ENCODE results near the gene TAC4. TPM values are rescaled to one million over a fixed set of nuclear protein-coding genes. Genes with fewer than 3 reads are reported as not detected.

Gene TAC4
- total and polyA plus RNA-seq, 9 of the 15 experiments (the other 6 are each of a cell fraction or from before 2014, with no cell fraction given), result 0.17 TPM; not detected in 8

DNA sequence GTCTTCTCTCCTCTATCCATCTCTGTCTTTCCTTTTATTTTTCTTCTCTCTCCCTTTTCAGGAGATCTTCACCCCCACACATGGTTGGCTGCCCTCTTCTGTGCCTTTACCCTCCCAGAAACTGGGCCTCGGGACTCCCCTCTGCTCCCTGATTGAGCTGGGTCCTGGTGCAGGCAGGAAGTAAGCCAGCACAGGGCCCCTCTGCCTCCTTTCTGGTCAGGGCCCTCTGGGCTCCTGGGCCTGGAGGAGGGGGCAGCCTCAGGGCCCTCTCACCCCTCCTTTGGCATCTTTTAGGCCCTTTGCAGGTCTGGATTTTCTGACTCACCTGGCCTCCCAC lies 21.1 kb upstream of the TAC4 start:
- WGBS (ENCODE audit: insufficient coverage, low coverage, missing lambda C conversion rate), result 0% methylated on average over 1 of the region's 1 CpG
- H3K79me2 ChIP-seq (ENCODE audit: control insufficient read depth, insufficient read depth, low read length), result no peaks in the 10 kb centered on the region
- H3K27ac ChIP-seq (ENCODE audit: extremely low read depth, low read depth, low read length), result no peak overlapping the region
- ATAC-seq, result no peak
- no peak for DNase-seq (ENCODE audit: extremely low read depth in 1 of 4, low spot score in 3 of 4)
- no peak overlapping the region for H3K4me2 ChIP-seq (ENCODE audit: insufficient read depth, low read length)
- no TSS peak for BruUV-seq (replicated peaks)
- no peaks in the 10 kb centered on the region for H3K9me1 ChIP-seq (ENCODE audit: control insufficient read depth, insufficient read depth, low read length)
- peaks cover 8% of the 10 kb centered on the region; the same call in 1 of the 2 replicates for H4K20me1 ChIP-seq (replicated peaks; ENCODE audit: control insufficient read depth, insufficient read depth, low read length)
- TF ChIP-seq ZNF3 (CRISPR knock-in tag; IDR thresholded peaks at IDR 0.05), result no peak
- H3K4me3 ChIP-seq, result no peak overlapping the region
- CTCF ChIA-PET (ENCODE audit: low intra/inter-chr PET ratio), result interaction anchor here (1.0 kb wide), 1 partner anchor 8 kb away, joined by 4 read pairs; no protein-coding TSS in a partner anchor
- POLR2A ChIA-PET, result interaction anchor here (0.7 kb wide), 1 partner anchor 16 kb away, joined by 3 read pairs; no protein-coding TSS in a partner anchor
- no peaks in the 10 kb centered on the region for H3K36me3 ChIP-seq (ENCODE audit: control insufficient read depth, insufficient read depth, low read length)
- no peak overlapping the region for H2AFZ ChIP-seq (ENCODE audit: low read depth, low read length)
- no peaks in the 10 kb centered on the region for H3K9me3 ChIP-seq (replicated peaks; ENCODE audit: control insufficient read depth, insufficient read depth, low read depth, low read length)
- in situ Hi-C loops (cut with MboI), result no loop called here
- intact Hi-C loops (cut with micrococcal nuclease), result no loop called here
- no peak for FAIRE-seq
- H3K9ac ChIP-seq (ENCODE audit: insufficient read depth in 1 of 2, low read depth in 2 of 2, low read length in 2 of 2), result no peak overlapping the region
- no peaks in the 10 kb centered on the region; a peak in 1 of 5 replicates for H3K4me1 ChIP-seq (replicated peaks in 1 of 2; ENCODE audit: control insufficient read depth in 2 of 2, insufficient read depth in 2 of 2, low read length in 2 of 2)
- peaks cover 9 to 57% of the 10 kb centered on the region in 2 experiments for H3K27me3 ChIP-seq (ENCODE audit: control insufficient read depth in 2 of 2, insufficient read depth in 2 of 2, low read length in 2 of 2)

DNA sequence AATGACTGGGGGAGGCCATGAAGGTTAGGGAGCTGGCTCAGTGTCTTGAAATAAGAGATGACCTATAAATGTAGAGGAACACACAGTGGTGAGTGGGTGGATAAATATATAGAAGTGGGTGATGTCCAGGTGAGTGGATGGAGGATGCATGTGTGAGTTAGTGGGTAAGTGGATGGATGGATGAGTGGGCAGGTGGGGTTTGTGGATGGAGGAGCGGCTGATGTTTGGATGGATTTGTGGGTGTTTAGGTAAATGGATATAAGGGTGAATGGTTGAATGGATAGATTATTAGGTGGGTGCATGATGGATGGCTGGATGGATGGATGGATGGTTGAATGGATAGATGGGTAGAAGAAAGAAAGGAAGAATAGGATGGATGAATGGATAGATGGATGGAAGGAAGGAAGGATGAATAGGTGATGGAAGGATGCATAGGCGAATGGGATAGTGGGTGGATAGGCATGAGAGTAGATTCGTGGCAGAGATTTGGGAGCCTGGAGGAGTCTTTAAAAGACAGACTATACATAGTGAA lies 19.1 kb upstream of the TAC4 start:
- Histone ChIP-seq H3K4me3 (no peak overlapping the region), H3K79me2 (ENCODE audit: control insufficient read depth, insufficient read depth, low read length) (no peaks in the 10 kb centered on the region), H3K4me2 (ENCODE audit: insufficient read depth, low read length) (no peak overlapping the region), H3K27me3 (ENCODE audit: control insufficient read depth in 2 of 2, insufficient read depth in 2 of 2, low read length in 2 of 2) (peaks cover 14 to 74% of the 10 kb centered on the region in 2 experiments), H3K9me1 (ENCODE audit: control insufficient read depth, insufficient read depth, low read length) (no peaks in the 10 kb centered on the region), H3K9ac (ENCODE audit: insufficient read depth in 1 of 2, low read depth in 2 of 2, low read length in 2 of 2) (no peak overlapping the region), H2AFZ (ENCODE audit: low read depth, low read length) (no peak overlapping the region), H3K36me3 (ENCODE audit: control insufficient read depth, insufficient read depth, low read length) (no peaks in the 10 kb centered on the region), H3K4me1 (replicated peaks in 1 of 2; ENCODE audit: control insufficient read depth in 2 of 2, insufficient read depth in 2 of 2, low read length in 2 of 2) (peaks cover 0 to 6% of the 10 kb centered on the region in 2 experiments; a peak in 2 of 5 replicates), H3K27ac (ENCODE audit: extremely low read depth, low read depth, low read length) (no peak overlapping the region), H3K9me3 (replicated peaks; ENCODE audit: control insufficient read depth, insufficient read depth, low read depth, low read length) (no peaks in the 10 kb centered on the region), H4K20me1 (replicated peaks; ENCODE audit: control insufficient read depth, insufficient read depth, low read length) (peaks cover 8% of the 10 kb centered on the region; the same call in 1 of the 2 replicates)
- ChIA-PET POLR2A (no interaction called here), CTCF (ENCODE audit: low intra/inter-chr PET ratio) (no interaction called here)
- WGBS (ENCODE audit: insufficient coverage, low coverage, missing lambda C conversion rate), result 0% methylated on average over 3 of the region's 3 CpGs
- ATAC-seq, result no peak
- intact Hi-C loops (cut with micrococcal nuclease), result no loop called here
- FAIRE-seq, result no peak
- no TSS peak for BruUV-seq (replicated peaks)
- no peak for TF ChIP-seq TEAD4 (IDR thresholded peaks at IDR 0.05; ENCODE audit: low read length)
- TF ChIP-seq TEAD4 (CRISPR knock-in tag; IDR thresholded peaks at IDR 0.05; ENCODE audit: borderline replicate concordance), result no peak
- TF ChIP-seq TARDBP (IDR thresholded peaks at IDR 0.05), result no peak
- TF ChIP-seq, protein P1, sequence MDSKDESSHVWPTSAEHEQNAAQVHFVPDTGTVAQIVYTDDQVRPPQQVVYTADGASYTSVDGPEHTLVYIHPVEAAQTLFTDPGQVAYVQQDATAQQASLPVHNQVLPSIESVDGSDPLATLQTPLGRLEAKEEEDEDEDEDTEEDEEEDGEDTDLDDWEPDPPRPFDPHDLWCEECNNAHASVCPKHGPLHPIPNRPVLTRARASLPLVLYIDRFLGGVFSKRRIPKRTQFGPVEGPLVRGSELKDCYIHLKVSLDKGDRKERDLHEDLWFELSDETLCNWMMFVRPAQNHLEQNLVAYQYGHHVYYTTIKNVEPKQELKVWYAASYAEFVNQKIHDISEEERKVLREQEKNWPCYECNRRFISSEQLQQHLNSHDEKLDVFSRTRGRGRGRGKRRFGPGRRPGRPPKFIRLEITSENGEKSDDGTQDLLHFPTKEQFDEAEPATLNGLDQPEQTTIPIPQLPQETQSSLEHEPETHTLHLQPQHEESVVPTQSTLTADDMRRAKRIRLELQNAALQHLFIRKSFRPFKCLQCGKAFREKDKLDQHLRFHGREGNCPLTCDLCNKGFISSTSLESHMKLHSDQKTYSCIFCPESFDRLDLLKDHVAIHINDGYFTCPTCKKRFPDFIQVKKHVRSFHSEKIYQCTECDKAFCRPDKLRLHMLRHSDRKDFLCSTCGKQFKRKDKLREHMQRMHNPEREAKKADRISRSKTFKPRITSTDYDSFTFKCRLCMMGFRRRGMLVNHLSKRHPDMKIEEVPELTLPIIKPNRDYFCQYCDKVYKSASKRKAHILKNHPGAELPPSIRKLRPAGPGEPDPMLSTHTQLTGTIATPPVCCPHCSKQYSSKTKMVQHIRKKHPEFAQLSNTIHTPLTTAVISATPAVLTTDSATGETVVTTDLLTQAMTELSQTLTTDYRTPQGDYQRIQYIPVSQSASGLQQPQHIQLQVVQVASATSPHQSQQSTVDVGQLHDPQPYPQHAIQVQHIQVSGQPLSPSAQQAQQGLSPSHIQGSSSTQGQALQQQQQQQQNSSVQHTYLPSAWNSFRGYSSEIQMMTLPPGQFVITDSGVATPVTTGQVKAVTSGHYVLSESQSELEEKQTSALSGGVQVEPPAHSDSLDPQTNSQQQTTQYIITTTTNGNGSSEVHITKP (IDR thresholded peaks at IDR 0.05; ENCODE audit: partially characterized antibody), result no peak
- no peak for TF ChIP-seq ZNF24 (IDR thresholded peaks at IDR 0.05)
- no peak for TF ChIP-seq ZNF561 (CRISPR knock-in tag; conservative IDR thresholded peaks at IDR 0.05)
- TF ChIP-seq TAF7 (tag; IDR thresholded peaks at IDR 0.05), result no peak
- no peak for TF ChIP-seq ZNF282 (CRISPR knock-in tag; IDR thresholded peaks at IDR 0.05)
- TF ChIP-seq IRF2 (CRISPR knock-in tag; IDR thresholded peaks at IDR 0.05), result no peak
- in situ Hi-C loops (cut with MboI), result no loop called here
- no peak for DNase-seq (ENCODE audit: extremely low read depth in 1 of 4, low spot score in 3 of 4)

All from K562 (cell line).